ENCODE results near the gene CCDC92. TPM values are rescaled to one million over a fixed set of nuclear protein-coding genes. Genes with fewer than 3 reads are reported as not detected.

CCDC92 gene
- total and polyA plus RNA-seq, 2 of the 8 experiments (the other 6 are each of a cell fraction or from before 2014, with no cell fraction given) = 0.43 to 0.51 TPM

DNA sequence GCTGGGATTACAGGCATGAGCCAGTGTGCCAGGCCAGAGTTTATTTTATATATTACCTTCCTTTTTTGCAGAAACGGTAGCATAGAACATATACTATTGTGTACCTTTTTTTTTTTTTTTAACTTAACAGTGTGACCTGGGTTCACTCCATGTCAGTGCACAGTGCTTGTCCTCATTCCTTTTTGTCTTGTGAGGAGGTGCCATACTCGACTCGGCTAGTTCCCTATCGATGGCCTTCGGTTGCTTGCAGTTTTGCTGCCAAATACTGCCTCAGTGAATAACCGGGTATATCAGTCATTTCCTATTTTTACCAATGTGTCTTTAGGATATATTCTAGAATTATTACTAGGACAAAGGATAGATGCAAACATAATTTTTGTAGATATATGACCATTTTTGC, 37.1 kb upstream of the CCDC92 start (continued):
- TF ChIP-seq, protein P1, sequence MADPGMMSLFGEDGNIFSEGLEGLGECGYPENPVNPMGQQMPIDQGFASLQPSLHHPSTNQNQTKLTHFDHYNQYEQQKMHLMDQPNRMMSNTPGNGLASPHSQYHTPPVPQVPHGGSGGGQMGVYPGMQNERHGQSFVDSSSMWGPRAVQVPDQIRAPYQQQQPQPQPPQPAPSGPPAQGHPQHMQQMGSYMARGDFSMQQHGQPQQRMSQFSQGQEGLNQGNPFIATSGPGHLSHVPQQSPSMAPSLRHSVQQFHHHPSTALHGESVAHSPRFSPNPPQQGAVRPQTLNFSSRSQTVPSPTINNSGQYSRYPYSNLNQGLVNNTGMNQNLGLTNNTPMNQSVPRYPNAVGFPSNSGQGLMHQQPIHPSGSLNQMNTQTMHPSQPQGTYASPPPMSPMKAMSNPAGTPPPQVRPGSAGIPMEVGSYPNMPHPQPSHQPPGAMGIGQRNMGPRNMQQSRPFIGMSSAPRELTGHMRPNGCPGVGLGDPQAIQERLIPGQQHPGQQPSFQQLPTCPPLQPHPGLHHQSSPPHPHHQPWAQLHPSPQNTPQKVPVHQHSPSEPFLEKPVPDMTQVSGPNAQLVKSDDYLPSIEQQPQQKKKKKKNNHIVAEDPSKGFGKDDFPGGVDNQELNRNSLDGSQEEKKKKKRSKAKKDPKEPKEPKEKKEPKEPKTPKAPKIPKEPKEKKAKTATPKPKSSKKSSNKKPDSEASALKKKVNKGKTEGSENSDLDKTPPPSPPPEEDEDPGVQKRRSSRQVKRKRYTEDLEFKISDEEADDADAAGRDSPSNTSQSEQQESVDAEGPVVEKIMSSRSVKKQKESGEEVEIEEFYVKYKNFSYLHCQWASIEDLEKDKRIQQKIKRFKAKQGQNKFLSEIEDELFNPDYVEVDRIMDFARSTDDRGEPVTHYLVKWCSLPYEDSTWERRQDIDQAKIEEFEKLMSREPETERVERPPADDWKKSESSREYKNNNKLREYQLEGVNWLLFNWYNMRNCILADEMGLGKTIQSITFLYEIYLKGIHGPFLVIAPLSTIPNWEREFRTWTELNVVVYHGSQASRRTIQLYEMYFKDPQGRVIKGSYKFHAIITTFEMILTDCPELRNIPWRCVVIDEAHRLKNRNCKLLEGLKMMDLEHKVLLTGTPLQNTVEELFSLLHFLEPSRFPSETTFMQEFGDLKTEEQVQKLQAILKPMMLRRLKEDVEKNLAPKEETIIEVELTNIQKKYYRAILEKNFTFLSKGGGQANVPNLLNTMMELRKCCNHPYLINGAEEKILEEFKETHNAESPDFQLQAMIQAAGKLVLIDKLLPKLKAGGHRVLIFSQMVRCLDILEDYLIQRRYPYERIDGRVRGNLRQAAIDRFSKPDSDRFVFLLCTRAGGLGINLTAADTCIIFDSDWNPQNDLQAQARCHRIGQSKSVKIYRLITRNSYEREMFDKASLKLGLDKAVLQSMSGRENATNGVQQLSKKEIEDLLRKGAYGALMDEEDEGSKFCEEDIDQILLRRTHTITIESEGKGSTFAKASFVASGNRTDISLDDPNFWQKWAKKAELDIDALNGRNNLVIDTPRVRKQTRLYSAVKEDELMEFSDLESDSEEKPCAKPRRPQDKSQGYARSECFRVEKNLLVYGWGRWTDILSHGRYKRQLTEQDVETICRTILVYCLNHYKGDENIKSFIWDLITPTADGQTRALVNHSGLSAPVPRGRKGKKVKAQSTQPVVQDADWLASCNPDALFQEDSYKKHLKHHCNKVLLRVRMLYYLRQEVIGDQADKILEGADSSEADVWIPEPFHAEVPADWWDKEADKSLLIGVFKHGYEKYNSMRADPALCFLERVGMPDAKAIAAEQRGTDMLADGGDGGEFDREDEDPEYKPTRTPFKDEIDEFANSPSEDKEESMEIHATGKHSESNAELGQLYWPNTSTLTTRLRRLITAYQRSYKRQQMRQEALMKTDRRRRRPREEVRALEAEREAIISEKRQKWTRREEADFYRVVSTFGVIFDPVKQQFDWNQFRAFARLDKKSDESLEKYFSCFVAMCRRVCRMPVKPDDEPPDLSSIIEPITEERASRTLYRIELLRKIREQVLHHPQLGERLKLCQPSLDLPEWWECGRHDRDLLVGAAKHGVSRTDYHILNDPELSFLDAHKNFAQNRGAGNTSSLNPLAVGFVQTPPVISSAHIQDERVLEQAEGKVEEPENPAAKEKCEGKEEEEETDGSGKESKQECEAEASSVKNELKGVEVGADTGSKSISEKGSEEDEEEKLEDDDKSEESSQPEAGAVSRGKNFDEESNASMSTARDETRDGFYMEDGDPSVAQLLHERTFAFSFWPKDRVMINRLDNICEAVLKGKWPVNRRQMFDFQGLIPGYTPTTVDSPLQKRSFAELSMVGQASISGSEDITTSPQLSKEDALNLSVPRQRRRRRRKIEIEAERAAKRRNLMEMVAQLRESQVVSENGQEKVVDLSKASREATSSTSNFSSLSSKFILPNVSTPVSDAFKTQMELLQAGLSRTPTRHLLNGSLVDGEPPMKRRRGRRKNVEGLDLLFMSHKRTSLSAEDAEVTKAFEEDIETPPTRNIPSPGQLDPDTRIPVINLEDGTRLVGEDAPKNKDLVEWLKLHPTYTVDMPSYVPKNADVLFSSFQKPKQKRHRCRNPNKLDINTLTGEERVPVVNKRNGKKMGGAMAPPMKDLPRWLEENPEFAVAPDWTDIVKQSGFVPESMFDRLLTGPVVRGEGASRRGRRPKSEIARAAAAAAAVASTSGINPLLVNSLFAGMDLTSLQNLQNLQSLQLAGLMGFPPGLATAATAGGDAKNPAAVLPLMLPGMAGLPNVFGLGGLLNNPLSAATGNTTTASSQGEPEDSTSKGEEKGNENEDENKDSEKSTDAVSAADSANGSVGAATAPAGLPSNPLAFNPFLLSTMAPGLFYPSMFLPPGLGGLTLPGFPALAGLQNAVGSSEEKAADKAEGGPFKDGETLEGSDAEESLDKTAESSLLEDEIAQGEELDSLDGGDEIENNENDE (IDR thresholded peaks at IDR 0.05; ENCODE audit: insufficient replicate concordance, low read length) = no peak
